NCI-H2196 treated with DMSO at 0.1 percent for 48 hours (cell line): ENCODE results near the gene PPP1R1B.

Experiments
- DNase-seq: peaks from one replicate; lab custom pipeline; 2025; ENCODE audit not compliant: unreplicated experiment; lab: John Stamatoyannopoulos, UW

PPP1R1B gene

GRCh38 chr17:39666231-39666600, 39.5 kb downstream of the PPP1R1B start:
- DNase-seq = no peak

- DNase-seq = no peak
These were observed 40.0 kb downstream of the PPP1R1B start for GRCh38 chr17:39666601-39667261.

- DNase-seq = no peak
These were observed 40.7 kb downstream of the PPP1R1B start for GRCh38 chr17:39667262-39667944.

GRCh38 chr17:39667945-39668924, 41.5 kb downstream of the PPP1R1B start, which contains the start of gene PNMT:
TSS of gene PNMT (plus strand) at chr17:39668453. CDS start at chr17:39668476, 23 bp downstream.
- DNase-seq = no peak

GRCh38 chr17:39669897-39670735, 43.4 kb downstream of the PPP1R1B start:
- no peak for DNase-seq

- DNase-seq = no peak
These were observed 44.0 kb downstream of the PPP1R1B start for GRCh38 chr17:39670746-39671145.

GRCh38 chr17:39671651-39672521, 45.1 kb downstream of the PPP1R1B start:
- DNase-seq = no peak

GRCh38 chr17:39672522-39673334, 46.0 kb downstream of the PPP1R1B start:
- DNase-seq = no peak

GRCh38 chr17:39673335-39674081, 46.8 kb downstream of the PPP1R1B start:
- no peak for DNase-seq

- DNase-seq = no peak
These were observed 47.4 kb downstream of the PPP1R1B start for GRCh38 chr17:39674179-39674578.

- DNase-seq = no peak
These were observed 48.1 kb downstream of the PPP1R1B start for GRCh38 chr17:39674702-39675389.

- DNase-seq = no peak
These were observed 48.8 kb downstream of the PPP1R1B start for GRCh38 chr17:39675390-39676082.

- no peak for DNase-seq
These were observed 49.6 kb downstream of the PPP1R1B start for GRCh38 chr17:39676198-39676819.

- DNase-seq = no peak
These were observed 50.3 kb downstream of the PPP1R1B start for GRCh38 chr17:39677072-39677471.

GRCh38 chr17:39677542-39678339, 51.0 kb downstream of the PPP1R1B start:
- peak; percentile 9 for DNase-seq
